GM12873 (cell line): Measurements from ENCODE around the gene TMEM51.

Experiments
- CTCF ChIP-seq: IDR thresholded peaks from 2 replicates; pipeline ENCODE4 v1.5.1; 2012; ENCODE audit warnings: low read depth, mild to moderate bottlenecking, moderate library complexity, low read length, control low read depth; ENCODE audit not compliant: insufficient read depth; ENCODE audit errors: missing control alignments

TMEM51 gene

GRCh38 chr1:15150376-15150775 lies 3.2 kb upstream of the TMEM51 start:
- no peak for TF ChIP-seq CTCF

GRCh38 chr1:15151377-15151806 lies 2.2 kb upstream of the TMEM51 start:
- no peak for TF ChIP-seq CTCF

- no peak for TF ChIP-seq CTCF
Observed at GRCh38 chr1:15151871-15152270, 1.7 kb upstream of the TMEM51 start.

- peak; percentile 17 for TF ChIP-seq CTCF
Observed at GRCh38 chr1:15152318-15153183, 996 bp upstream of the TMEM51 start.

GRCh38 chr1:15153842-15154479 lies 414 bp downstream of the TMEM51 start:
- TF ChIP-seq CTCF, result peak; percentile 62

- TF ChIP-seq CTCF, result no peak
Observed at GRCh38 chr1:15154480-15155036, 1.0 kb downstream of the TMEM51 start.

- no peak for TF ChIP-seq CTCF
Observed at GRCh38 chr1:15155191-15155590, 1.6 kb downstream of the TMEM51 start.
